Hematopoietic multipotent progenitor cell treated with erythropoietin and hydrocortisone succinate and interleukin-3 and kit ligand, for 15 days (in vitro differentiated cells): ENCODE data around the gene RHOG.
A peak's percentile ranks its signal among the peaks of the same experiment; 100 is the strongest.

Source experiments
- DNase-seq: peaks from one replicate; pipeline ENCODE4 v3.0.0-alpha.2; 2015; ENCODE audit warnings: low spot score

Gene RHOG

DNA sequence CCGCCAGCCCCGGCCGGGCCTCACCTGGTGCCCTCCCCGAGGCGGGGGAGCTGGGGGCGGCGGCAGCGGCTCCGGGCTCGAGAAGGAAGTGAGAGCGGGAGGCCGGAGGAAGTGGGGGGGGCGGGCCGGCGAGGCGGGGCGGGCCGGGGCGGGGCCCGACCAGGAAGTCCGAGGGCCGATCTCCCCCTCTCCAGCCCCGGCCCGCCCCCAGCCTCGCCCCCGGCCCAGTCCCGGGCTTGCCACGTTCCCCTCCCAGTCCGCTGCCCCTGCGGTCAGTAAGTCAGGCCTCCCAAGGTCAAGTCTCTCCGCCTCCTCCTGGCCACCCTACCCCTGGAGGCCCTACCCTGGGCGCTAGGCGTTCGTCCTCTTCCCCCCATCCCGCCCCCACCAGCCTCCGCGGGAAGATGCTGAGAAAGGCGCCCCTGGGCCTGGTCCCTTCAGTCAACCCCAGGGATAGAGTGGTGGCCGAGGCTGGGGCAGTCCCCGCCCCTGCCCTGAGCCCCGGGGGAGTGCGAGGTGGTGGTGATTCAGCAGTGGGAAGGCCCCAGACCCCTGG lies at the start of gene RHOG:
RHOG (minus strand) TSS at position 90 of the 556 bp plus-strand sequence. CDS start 12,821 bp downstream, outside the sequence.
- DNase-seq = peak; percentile 53

GRCh38 chr11:3890014-3890413 lies 49.3 kb upstream of the RHOG start:
- DNase-seq = no peak

GRCh38 chr11:3888876-3889275 lies 48.1 kb upstream of the RHOG start:
- no peak for DNase-seq

DNA sequence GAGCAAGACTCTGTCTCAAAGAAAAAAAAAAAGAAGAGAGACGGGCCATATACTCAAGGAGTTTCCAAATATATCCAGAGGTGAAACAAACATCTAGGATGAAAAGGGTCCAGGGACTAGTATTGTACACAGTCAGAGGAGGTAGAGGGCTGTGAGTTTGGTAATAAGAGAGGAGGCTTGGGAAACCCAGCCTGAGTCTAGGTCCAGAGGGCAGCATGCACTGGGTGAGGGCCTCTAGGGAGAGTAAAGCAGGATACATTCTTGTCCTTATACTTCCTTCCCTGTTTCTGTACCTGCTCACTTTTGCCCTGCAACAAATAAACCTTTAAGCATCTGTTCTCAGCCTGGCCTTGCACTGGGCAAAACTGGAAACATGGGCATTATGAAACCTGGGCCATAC lies 46.2 kb upstream of the RHOG start:
- DNase-seq = no peak

DNA sequence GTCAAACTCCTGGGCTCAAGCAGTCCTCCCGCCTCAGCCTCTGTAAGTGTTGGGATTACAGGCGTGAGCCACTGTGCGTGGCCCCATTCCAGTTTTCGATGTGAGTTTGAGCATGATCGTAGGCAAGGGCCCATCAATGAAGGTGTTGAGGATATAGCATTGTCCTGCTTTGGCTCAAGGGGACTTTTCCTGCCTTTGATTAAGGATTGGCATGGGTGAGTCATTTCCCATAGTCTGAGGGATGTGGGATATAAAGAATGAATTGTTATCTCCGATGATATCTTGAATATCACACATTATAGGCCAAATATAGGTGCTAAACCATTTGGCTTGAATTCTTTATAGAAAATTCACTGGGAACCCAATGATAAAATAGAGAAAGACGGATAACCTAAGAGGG lies 45.1 kb upstream of the RHOG start:
- DNase-seq = no peak

DNA sequence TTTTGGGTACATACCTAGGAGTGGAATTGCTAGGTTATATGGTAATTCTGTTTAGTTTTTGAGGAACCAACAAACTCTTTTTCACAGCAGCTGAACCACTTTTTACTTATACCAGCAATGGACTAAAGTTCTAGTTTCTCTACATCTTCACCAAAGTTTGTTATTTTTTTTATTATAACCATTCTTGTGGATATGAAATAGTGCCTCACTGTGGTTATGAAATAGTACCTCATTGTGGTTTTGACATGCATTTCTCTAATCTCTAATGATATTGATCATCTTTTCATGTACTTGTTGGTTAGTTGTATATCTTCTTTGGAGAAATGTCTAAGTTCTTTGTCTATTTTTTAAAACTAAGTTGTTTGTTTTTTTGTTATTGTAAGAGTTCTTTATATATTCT lies 41.9 kb upstream of the RHOG start:
- DNase-seq = no peak

- DNase-seq = no peak
Observed at GRCh38 chr11:3880724-3881123, 40.0 kb upstream of the RHOG start.

GRCh38 chr11:3879967-3880542 lies 39.3 kb upstream of the RHOG start:
- no peak for DNase-seq

DNA sequence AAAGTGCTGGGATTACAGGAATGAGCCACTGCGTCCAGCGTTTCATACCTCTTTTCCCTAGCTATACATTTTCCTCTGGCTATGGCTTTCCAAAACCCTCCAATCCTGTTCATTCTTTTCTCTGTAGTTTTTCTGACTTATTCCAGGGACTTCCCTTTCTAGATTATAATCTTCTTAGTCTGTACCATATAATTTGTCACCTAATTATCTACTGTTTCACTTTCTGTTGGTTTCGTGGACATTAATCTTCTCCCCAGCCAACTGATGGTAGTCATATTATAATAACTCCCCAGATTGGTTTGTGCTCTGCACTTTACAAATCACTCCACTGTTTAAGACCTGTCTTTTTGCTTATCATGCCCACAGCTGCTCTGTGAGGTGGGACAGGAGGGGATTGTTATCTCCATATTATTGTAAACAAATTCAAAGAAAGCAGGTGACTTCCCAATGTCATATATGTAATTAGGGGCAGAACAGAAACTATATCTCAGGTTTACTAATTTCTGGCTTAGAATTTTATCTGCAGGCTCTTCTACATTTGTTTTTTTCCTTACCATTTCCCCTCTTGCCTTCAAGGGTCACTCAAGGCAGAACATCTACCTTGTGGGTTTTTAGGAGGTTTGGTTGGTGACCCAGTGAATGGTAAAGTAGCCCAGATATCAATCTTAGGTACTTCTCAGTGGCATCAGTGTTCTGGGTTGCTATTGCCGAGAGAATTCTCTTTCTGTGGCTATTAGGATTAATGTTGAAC lies 38.6 kb upstream of the RHOG start:
- DNase-seq = no peak

DNA sequence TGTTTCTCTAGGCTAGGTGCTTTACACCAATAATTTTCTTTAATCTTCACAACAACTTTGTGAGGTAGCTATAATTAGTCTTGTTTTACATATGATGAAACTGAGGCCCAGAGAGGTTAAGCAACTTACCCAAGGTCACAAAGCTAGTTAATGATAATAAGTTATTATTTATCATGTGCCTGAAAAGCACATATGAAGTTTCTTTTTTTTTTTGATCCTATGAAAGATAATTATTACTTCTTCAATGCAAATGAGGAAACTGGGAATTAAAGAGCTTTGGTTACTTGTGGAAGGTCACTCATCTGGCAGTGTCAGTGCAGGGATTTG lies 37.5 kb upstream of the RHOG start:
- no peak for DNase-seq

DNA sequence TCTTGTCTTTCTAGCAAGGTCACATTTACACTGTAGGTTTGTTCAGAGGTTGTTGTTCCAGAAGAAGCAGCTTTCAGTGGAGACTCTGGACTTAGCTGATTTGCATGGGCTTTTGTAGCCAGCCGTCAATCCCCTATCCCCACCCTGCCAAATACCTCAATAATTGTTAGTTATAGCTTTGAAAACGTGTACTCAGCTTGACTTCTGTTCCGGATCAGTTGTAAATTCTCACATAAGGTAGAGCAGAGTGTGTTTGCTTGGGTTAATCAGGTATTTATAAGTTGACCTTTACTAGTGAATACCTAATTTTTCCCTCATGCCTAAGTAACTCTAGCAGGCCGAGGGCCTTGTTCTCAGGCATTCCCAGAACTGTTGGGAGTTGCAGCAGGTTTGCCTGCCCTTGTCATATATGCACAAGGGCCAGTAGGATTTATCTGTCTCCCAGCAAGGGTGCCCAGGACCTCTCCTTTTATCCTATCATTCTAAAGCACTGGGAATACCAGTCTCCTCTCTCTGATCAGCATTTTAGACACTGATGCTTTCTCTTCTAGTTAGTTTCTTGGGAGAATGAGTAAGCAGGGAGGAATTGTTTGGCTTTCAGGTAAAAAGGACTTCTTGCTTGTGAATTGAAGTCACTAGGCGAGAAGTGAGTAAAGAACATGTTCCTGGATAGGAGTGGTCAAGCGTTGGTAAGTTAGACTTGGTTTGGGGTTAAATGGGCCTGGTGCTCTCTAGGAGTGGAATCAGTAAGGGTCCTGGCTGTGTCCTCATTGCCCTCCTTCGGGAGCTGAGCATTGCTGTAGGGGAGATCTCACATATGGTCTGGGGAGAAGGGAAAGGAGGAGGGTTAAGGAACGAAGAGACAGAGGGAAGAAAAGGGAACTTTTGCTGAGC lies 36.9 kb upstream of the RHOG start:
- DNase-seq = no peak

- no peak for DNase-seq
Observed at GRCh38 chr11:3876613-3877012, 35.9 kb upstream of the RHOG start.

- no peak for DNase-seq
Observed at GRCh38 chr11:3873712-3874349, 33.1 kb upstream of the RHOG start.

DNA sequence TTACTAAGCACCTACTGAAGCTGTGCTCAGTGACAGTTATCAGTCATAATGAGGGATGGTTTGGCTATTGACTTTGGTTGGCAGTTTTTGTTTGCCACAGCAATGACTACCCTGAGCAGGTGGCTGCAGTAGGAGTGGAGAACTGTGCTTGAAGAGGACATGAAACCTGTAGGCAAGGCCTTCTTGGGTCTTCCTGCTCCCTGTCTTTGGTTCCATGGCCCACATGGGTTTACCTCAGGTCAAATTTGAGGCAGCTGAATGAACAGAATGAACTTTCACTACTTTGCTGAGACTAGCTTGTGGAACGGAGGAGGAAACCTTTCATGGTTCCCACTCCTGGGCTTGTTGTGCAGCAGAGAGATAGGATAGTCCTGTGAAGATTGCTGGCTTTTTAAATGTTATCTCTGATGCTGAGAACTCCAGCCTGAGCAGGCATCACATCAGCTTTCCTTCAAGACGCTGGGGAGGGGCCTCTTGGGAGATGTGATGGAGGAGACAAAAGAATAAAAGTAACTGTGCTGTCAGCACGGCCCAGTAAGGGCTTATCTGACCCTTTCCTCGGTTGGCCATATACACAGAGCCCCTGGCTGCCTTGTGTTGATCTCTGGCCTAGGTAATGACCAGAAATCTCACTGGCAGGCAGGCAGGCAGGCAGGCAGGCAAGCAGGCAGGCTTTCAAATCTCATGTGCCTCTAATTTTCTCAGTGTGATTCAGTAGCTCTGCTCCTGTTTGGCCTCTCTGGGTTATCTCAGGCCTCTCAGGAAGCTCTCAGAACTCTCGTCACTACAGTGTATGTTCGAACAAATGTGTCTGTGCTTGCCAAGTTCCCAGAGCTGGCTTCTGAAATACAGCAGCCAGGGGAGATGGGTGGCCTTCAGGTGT lies 26.7 kb upstream of the RHOG start:
- DNase-seq = no peak

GRCh38 chr11:3866836-3867208 lies 26.1 kb upstream of the RHOG start:
- no peak for DNase-seq

DNA sequence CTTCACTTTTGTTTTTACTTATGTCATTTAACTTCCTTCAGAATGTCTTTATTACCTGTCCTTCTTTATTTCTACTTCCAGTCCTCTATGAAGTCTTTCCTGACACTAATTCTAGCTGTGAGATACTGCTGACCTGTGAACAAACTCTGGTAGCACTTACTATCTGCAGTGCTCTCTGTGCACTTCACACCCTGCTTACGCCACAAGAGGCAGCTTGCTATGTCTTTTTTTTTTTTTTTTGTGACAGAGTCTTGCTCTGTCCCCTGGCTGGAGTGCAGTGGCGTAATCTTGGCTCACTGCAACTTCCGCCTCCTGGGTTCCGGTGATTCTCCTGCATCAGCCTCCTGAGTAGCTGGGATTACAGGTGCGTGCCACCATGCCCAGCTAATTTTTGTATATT lies 25.4 kb upstream of the RHOG start:
- peak; percentile 39 for DNase-seq

GRCh38 chr11:3865388-3866193 lies 24.8 kb upstream of the RHOG start:
- no peak for DNase-seq

GRCh38 chr11:3861683-3862082 lies 20.9 kb upstream of the RHOG start:
- DNase-seq = no peak

- peak; percentile 53 for DNase-seq
Observed at GRCh38 chr11:3860898-3861393, 20.2 kb upstream of the RHOG start.

DNA sequence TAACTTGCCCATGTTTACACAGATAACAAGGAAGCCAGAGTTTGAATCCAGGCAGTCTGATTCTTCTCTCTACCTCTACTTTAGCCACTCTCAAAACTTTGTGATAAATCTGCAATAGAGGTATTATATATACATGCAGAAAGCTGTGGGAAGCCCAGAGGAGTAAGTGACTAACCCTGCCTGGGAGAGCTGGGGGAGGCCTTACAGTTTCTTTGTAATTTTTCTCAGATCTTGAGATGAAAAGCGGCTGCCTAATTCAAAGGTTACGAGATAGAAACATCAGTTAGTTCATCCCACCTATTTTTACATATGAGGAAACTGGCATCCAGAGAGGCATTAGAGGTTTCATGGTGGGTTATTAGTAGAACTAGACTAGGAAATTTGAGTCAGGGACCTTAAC lies 19.6 kb upstream of the RHOG start:
- no peak for DNase-seq
